HTR-8/SVneo (cell line): ENCODE data around the gene TAF12.
"Not testable (repeated sequence)": the region's sequence is repeated elsewhere in the genome, so short reads cannot be mapped to it uniquely, and the experiment has no call there.

Experiments
- DNase-seq: peaks from one replicate; pipeline ENCODE4 v3.0.0; 2011; ENCODE audit warnings: low spot score, mixed read lengths; ENCODE audit not compliant: insufficient read length
- FAIRE-seq: peaks from 2 replicates; lab custom pipeline; 2011; peaks lifted over from hg19 to GRCh38; lab: Jason Lieb, UNC

Gene TAF12

DNA sequence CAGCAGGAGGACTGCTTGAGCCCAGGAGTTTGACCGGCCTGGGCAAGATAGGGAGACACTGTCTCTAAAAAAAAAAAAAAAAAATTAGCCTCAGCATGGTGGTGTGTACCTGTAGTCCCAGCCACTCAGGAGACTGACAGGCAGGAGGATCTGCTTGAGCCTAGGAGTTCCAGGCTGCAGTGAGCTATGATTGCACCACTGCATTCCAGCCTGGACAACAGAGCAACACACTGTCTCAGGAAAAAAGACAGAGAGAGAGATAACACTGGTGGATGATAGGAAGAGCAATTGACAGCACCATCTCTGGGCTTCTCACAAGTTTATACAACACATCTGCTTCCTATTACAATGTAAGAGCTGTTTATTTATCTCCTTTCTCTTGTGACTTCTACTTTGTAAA is 3.2 kb upstream of the TAF12 start:
- DNase-seq, result no peak
- FAIRE-seq, result no peak

DNA sequence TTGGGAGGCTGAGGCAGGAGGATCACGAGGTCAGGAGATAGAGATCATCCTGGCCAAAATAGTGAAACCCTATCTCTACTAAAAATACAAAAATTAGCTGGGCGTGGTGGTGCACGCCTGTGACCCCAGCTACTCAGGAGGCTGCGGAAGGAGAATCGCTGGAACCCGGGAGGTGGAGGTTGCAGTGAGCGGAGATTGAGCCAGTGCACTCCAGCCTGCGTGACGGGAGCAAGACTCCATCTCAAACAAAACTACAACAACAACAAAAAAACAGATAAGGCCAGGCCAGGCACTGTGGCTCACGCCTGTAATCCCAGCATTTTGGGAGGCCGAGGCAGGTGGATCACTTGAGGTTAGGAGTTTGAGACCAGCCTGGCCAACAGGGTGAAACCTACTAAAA is 2.5 kb upstream of the TAF12 start:
- not testable (repeated sequence) for DNase-seq, FAIRE-seq

DNA sequence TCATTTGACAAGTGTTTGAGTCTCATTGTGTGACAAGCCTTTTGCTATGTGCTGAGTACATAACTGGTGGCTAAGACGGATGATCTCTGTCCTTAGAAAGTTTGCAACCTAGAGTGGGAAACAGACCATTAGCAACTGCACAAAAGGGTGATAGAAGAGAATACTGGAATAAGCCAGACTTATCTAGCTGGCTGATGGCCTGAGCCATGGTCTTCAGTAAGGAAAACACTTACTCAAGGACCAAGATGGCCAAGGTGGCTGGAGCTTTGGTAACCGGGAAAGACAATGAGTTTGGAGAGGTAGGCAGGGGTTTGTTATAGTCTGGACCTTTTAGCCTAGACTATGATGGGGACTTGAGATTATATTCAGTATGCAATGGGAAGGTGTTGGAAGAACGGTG is 1.6 kb upstream of the TAF12 start:
- no peak for FAIRE-seq

DNA sequence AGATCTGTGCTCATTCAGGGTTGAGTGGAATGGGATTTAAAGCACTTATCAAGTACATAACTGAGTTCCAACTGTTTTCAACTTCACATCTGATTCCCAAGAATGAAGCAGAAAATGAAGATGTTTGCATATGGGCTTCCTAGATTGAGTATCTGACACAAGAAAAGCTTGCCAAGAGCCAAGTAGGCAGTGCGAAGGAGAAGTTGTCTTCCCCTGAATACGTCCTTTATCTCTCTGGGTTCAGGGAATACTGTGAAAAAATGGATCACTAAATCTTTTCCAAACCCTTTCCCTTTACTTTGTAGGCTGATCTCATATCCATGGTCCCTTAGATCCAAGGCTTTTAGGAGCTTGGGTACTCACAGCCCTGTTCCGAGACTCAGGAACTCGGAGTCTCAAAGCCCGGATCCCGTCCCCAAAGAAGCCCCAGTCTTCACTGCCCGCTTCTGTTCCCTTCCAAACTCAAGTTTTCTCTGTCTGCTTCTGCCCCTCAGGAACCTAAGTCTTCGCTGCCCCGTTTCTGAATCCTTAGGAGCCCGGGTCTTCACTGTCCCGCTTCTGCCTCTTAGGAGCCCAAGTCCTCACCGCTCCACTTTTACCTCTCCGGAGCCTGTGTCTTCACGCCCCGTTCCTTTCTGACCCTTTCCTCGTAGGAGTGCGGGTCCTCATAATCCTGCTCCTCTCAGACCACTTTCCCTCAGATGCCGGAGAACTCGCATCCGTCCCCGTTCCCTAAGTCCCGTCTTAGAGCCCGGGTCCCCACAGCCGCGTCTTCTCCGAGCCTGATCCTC is 616 bp downstream of the TAF12 start:
- DNase-seq (no peak), FAIRE-seq (no peak)

More for the DNA sequence above, 1.6 kb upstream of the TAF12 start:
- no peak for DNase-seq

DNA sequence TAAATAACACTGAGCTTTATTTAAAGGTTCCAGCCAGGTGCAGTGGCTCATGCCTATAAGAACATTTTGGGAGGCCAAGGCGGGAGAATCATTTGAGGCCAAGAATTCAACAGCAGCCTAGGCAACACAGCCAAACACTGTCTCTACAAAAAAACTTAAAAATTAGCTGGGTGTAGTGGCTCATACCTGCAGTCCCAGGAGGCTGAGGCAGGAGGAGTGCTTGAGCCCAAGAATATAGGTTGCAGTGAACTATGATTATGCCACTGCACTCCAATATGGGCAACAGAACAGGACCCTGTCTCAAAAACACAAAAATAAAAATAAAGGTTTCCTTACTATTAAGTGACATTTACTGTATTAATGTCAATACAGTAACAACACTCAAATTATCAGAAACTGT is 2.1 kb downstream of the TAF12 start:
- DNase-seq (no peak), FAIRE-seq (no peak)

DNA sequence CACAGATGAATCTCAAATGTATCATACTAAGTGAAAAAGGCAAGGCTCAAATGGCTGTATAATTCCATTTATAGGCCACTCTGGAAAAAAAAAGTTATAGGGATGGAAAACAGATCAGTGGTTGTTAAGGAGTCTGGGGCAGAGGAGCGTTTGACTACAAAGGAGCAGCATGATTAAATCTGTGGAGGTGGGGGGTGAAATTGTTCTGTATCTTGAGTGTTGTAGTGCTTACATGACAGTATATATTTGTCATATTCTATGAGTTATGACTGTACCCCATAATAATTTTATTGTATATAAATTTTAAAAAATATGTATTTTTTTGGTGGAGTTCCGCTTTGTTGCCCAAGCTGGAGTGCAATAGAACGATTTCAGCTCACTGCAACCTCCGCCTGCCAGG is 10.3 kb downstream of the TAF12 start:
- no peak for FAIRE-seq
- no peak for DNase-seq

DNA sequence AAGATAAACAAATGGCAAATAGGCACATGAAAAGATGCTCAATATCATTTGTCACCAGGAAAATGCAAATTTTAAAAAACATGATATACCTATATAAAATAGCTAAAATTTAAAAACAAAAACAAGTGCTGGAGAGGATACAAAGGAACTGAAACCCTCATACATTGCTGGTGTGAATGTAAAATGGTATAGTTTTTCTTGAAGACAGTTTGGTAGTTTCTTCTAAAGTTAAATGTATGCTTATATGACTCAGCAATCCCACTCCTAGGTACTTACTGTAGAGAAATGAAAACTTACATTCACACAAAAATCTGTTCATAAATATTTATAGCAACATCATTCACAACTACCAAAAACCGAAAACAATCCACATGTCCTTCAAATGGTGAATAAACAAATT is 11.2 kb downstream of the TAF12 start:
- no peak for FAIRE-seq
- no peak for DNase-seq

DNA sequence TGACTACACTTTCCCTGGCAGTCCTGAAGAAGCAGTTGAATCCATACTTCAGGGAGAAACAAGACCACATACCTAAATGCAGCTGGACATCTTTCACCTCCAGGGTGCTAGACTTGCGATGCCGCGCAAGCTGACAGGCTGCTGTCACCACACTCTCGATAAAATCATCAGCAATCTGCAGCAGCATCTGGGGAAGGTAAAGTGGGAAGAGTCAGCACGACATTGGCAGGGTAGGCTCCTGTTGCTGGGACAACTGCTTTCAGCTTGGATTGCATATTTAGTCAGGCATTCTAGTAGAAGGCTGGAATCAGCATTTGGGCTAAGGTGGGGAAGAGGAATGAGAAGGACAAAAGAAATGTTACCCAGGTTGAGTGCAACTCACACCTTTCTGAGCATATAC is 29.7 kb downstream of the TAF12 start:
- FAIRE-seq (no peak), DNase-seq (no peak)

DNA sequence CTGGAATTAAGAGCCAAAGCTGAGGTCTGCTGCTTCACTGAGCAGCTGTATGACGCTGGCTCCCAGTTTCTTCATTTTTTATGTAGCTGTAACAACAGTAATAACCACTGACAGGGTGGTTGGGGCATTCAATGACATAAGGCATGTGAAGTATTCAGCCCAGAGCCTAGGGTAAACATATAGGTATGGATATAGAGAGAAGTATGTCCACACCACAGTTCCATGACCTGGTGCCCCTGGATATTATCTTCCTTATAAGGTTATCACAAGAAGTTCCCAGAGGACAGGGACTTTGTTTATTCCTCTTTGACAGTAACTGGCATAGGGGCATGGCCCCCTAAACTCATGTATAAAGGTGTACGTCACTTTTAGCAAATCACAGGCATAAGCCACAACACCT is 36.1 kb downstream of the TAF12 start:
- no peak for FAIRE-seq
- DNase-seq, result no peak

DNA sequence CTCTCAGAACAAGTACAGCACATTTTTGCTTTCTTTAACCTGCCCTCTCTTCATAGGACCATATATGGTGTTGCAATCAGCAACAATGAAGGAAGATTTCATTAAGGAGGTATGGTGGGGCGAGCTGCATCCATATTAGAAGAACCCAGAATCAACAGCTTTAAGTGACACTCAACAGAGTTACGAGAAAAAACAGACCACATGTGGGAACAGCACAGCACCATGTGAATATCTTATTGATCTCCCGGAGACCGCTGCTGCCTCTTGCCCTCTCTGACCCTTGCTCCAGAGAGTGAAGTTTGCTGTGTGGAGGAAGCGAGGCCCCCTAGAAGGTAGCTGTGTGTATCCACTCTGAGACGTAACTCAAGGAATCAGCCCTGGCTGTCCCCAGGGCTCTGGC is 37.9 kb downstream of the TAF12 start:
- FAIRE-seq (no peak), DNase-seq (no peak)

DNA sequence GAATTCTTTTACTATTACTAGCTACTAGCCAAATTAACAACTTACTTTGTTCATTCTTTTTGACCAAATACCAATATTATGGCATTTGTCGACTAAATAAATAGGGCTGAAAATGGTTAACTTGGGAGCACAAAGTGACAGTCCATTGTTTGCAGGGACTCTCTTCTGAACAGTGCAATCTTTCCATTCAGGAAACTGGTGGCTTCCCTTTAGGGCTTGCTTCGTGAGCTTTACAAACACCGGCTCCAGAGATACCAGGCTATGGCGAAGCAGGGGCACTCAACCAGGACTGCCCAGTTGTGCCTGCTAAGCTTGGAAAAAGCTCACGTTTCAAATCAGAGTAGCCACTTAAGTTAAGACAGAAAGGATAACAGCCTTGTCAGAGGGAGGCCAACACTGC is 38.5 kb downstream of the TAF12 start:
- FAIRE-seq (no peak), DNase-seq (no peak)

DNA sequence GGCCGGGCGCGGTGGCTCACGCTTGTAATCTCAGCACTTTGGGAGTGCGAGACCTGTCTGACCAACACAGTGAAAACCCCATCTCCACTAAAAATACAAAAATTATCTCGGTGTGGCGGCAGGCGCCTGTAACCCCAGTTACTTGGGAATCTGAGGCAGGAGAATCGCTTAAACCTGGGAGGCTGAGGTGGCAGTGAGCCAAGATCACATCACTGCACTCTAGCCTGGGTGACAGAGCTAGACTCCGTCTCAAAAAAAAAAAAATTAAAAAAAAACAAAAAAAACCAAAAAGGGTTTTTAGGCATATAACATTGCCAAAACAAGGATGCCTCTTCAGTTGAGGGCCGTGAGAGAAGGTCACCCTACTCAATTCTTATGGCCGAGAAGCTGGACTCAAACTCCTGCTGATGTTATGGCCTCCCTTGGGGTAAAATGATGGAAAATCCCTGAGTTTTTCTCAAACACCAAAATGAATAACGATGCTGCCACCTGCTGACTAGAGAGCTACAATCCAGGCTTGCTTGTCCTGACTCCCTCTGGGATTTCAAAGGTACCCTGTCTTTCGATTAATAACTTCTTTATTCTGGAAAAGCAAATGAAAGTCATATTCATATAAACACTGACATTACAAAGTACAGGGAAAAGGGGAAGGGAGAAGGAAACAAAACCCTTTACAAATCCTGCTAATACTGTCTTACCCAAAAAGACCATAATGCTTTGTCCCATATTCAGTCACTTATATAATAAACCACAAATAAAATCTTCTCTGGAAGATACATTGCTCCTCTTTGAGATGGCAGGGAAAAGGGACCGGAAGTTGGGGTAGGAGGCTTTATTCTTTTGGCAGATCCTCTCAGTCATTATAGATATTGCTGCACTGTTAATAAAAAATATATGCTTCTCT is 40.1 kb downstream of the TAF12 start:
- FAIRE-seq (no peak), DNase-seq (peak; percentile 56)

DNA sequence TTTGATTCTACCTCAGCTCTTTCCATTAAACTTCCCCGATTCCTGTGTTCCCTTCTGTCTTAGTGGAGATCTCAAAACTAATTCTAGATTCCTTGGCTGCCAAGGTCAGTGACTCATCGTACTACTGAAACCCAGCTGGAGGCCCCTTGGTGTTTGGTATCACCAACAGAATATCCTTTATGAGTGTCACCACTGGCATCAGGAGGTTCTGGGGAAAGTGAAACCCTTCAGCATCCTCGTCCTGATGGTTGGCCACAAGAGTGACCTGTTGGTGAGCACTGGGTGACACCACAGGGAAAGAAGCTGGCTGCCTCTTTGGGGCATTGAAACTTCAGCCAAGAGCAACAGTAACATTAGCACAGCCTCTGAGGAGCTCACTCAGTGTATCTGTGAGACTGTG is 41.2 kb downstream of the TAF12 start:
- no peak for FAIRE-seq
- peak; percentile 80 for DNase-seq

DNA sequence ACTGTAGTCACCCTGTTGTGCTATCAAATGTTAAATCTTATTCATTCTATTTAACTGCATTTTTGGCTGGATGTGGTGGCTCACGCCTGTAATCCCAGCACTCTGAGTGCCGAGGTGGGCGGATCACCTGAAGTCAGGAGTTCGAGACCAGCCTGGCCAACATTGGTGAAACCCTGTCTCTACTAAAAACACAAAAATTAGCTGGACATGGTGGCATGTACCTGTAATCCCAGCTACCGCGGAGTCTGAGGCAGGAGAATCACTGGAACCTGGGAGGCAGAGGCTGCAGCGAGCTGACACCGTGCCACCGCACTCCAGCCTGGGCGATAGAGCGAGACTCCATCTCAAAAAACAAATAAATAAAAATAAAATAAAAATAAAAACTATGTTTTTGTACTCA is 46.6 kb downstream of the TAF12 start:
- not testable (repeated sequence) for FAIRE-seq, DNase-seq

DNA sequence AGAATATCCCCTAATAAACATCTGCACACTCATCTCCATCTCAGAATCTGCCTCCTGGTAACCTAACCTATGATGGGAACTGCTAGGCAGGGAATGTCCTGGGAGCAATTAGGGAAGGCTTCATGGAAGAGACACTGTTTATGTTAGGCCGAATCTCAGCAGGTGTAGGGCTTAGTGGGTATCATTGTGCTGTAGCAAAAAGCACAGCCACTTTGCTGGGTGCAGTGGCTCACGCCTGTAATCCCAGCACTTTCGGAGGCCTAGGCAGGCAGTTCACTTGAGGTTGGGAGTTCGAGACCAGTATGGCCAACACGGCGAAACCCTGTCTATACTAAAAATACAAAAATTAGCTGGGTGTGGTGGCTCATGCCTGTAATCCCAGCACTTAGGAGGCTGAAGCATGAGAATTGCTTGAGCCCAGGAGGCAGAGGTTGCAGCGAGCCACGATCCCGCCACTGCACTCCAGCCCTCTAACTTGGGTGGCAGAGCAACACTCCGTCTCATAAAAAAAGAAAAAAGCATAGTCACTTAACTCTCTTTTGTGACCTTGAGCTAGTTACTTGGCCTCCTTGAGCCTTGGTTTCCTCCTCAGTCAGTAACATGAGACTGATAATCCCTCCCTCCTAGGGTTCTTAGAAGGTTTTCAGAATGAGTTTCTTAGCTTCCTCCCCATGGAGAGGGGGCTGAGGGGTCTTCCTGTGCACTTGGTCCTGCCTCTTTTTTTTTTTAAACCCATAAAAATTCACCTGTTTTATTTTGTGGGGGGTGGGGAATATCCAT is 47.3 kb downstream of the TAF12 start:
- DNase-seq (no peak), FAIRE-seq (no peak)

DNA sequence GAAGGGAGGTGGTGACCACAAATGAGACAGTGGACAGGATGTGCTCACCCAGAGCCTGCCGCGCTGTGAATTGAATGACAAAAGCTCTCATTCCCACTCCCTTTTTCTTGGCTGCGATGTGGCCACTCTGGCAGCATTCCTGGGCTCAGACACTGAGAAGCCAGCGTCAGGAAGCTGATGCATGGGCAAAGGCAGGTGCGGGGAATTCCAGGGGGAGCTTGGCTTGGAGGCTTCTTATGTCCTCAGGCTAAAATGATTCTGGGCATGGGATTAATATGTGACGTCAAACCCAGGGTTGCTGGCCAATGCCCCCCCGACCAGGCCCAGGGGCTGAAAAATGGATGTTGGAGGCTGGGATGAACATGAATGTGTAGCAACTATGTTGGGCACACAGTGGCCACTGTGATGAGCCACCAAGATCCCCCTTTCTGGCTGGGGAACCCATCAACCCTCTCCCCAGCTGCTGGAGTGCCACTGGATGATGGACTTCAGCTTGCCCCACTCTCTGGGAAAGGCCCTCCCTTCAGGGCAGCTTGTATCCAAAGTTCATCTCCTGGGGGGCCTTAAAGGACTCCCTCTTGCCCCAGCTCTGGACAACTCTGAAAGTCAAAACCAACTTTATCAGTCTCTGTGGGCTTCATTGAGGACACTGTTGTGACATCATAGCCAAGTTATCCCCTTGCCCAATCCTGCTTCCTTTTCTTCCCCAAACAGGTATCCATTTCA is 48.0 kb downstream of the TAF12 start:
- peak; percentile 57 for DNase-seq
- FAIRE-seq, result peak; percentile 86

DNA sequence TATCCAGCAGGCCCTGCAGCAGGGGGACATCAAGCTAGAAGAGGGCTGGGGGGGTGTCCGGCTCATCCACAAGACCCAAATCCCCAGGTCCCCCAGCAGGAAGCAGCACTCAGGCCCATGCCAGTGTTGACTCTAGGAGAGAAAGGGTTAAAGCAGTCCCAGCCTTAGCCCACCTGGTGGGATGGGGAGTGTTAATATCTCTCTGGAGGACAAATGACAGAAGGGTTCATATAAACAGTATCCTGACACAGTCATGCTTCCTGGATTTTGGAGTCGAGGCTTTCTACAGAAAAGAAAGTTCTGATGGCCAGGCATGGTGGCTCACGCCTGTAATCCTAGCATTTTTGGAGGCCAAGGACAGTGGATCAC is 48.9 kb downstream of the TAF12 start:
- DNase-seq, FAIRE-seq: not testable (repeated sequence)

DNA sequence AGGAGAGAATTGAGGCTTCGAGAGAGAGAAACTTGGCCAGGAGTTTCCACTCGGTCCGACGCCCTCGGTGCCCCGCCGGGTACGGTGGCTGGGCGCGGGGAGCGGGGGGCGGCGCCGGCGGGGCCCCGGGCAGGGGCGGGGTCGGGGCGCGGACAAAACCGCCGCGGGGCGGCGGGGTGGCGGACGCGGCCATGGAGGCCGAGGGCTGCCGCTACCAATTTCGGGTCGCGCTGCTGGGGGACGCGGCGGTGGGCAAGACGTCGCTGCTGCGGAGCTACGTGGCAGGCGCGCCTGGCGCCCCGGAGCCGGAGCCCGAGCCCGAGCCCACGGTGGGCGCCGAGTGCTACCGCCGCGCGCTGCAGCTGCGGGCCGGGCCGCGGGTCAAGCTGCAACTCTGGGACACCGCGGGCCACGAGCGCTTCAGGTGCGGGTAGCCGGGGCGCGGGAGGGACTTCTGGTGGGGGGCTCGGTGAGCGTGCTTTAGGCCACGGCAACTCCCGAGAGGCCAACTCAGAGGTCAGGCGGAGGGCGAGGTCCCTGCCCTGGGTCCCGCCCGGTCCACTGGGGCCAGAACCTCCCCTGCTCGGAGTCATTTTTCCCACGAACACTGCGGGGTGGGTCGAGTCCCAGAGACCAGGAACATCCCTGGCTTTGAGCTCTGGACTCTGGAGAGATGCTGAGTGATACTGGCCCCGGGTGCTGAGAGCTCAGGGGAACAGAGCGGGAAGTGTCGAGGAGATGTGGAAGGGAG is 50.4 kb downstream of the TAF12 start:
- FAIRE-seq, result no peak
- DNase-seq, result no peak

DNA sequence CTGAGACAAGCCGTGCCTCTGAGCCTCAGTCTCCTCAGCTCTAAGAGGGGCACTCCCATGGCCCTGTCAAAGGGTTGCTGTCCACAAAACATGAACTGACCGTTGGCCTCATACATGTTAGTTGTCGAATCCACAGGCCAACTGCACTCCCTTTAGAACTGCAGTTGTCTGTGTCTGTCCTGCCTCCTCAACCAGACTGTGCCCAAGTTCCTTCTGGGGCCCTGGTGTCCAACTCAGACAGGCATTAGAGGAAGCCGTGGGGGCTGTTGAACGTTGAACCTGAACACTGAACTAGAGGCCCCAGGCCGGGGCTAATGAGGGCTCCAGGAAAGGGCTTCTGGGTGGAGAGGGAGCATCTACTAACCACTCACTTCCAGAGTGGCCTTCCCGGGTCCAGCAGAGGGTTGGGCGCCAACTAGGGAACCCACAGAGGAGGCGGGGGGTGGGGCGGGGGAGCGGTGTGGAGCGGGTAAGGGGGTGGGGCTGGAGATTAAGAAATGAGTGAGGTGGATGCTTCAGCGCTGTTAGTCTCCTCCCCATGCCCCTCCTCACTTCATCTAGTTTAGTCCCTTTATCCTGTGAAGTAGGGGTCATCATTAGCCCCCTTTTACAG is 51.1 kb downstream of the TAF12 start, which contains the start of gene RAB42:
TSS of gene RAB42 (plus strand) at position 558 of the 613 bp plus-strand sequence. CDS start 247 bp downstream, outside the sequence.
- DNase-seq (no peak), FAIRE-seq (no peak)
